ENCODE results near the gene SPTBN5.

DNA sequence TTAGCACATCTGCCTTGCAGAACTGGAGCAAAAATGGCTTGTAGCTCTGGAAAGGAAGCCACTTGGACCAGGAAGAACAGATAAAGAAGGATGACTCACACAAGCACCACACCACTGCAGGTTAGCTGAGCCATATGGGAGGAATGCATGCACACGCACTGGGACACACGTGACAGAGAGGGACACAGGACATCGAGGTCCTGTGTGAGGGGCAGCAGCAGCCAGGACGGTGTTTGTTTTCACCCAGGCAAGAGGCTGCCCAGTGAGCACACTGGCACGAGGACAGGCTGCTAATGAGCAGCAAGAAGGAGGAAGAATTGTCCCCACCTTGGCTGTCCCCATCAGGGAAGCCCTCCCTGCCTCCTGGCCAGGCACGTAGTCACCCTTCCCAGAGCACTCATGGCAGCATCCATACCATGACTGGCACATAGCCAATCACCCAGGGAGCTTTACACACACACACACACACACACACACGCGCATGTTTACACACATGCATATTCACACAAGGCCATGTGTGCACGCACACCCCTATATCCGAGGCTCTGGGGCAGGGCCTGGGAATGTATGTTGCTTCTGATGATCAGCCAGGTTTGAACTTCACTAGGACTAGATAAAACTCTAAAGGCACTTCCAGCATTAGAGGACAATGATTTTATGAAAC lies 24.0 kb upstream of the SPTBN5 start:
- TF ChIP-seq, protein P1, sequence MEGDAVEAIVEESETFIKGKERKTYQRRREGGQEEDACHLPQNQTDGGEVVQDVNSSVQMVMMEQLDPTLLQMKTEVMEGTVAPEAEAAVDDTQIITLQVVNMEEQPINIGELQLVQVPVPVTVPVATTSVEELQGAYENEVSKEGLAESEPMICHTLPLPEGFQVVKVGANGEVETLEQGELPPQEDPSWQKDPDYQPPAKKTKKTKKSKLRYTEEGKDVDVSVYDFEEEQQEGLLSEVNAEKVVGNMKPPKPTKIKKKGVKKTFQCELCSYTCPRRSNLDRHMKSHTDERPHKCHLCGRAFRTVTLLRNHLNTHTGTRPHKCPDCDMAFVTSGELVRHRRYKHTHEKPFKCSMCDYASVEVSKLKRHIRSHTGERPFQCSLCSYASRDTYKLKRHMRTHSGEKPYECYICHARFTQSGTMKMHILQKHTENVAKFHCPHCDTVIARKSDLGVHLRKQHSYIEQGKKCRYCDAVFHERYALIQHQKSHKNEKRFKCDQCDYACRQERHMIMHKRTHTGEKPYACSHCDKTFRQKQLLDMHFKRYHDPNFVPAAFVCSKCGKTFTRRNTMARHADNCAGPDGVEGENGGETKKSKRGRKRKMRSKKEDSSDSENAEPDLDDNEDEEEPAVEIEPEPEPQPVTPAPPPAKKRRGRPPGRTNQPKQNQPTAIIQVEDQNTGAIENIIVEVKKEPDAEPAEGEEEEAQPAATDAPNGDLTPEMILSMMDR (IDR thresholded peaks at IDR 0.05) = no peak
- TF ChIP-seq POLR2A (IDR thresholded peaks at IDR 0.05) = no peak
